IMR-90 (cell line): ENCODE data around the gene ENTREP3. TPM values are rescaled to one million over a fixed set of nuclear protein-coding genes. Genes with fewer than 3 reads are reported as not detected.
A peak's percentile ranks its signal among the peaks of the same experiment; 100 is the strongest.

Experiments used
- ATAC-seq: fragments of 200-7000 bp; cut with Tn5 transposase; 2 replicates; pipeline ENCODE4 v1.9.1; 2020; ENCODE audit warnings: low read depth, mild to moderate bottlenecking, moderate library complexity
- BruUV-seq: library from RNA; stranded (reverse); fragments of 400-500 nt; replicated peaks from 2 replicates; lab custom pipeline; 2021; lab: Mats Ljungman, UMichigan
- CTCF ChIA-PET: fragments of 300-600 bp; formaldehyde crosslinking; extraction: SDS; loops from one replicate; lab custom pipeline; 2021; ENCODE audit warnings: antibody characterized with exemption; lab: Yijun Ruan, JAX
- POLR2A ChIA-PET: fragments of 300-600 bp; sonication (Branson Sonifier 250); formaldehyde crosslinking; loops from one replicate; lab custom pipeline; 2022; ENCODE audit warnings: antibody characterized with exemption; ENCODE audit not compliant: unreplicated experiment; lab: Charles Lee
- DNase-seq: peaks from one replicate; pipeline ENCODE4 v3.0.0; 2013
- H2AFZ ChIP-seq: replicated peaks from 2 replicates; pipeline ENCODE3; 2013; ENCODE audit warnings: low read length, mild to moderate bottlenecking; ENCODE audit not compliant: poor library complexity
- H2AK5ac ChIP-seq: 2 replicates; pipeline ENCODE4 v1.6.1; 2013; ENCODE audit warnings: low read depth, low read length, inconsistent platforms
- H2AK9ac ChIP-seq: replicated peaks from 2 replicates; pipeline ENCODE3; 2013; ENCODE audit warnings: mild to moderate bottlenecking, low read depth, low read length, moderate library complexity; ENCODE audit not compliant: poor library complexity
- H2BK120ac ChIP-seq: 2 replicates; pipeline ENCODE4 v1.6.1; 2013; ENCODE audit warnings: low read depth, low read length, inconsistent platforms
- H2BK15ac ChIP-seq: 3 replicates; pipeline ENCODE4 v1.6.1; 2013; ENCODE audit warnings: low read depth, low read length, inconsistent platforms
- H2BK20ac ChIP-seq: 2 replicates; pipeline ENCODE4 v1.6.1; 2013; ENCODE audit warnings: low read depth, mild to moderate bottlenecking, inconsistent platforms, low read length, moderate library complexity
- H2BK5ac ChIP-seq: 2 replicates; pipeline ENCODE4 v1.6.1; 2013; ENCODE audit warnings: mild to moderate bottlenecking, low read depth, low read length, inconsistent platforms; ENCODE audit not compliant: poor library complexity, severe bottlenecking
- H3K14ac ChIP-seq: replicated peaks from 2 replicates; pipeline ENCODE4 v1.6.1; 2013; ENCODE audit warnings: low read depth, low read length, inconsistent platforms
- H3K18ac ChIP-seq: 2 replicates; pipeline ENCODE4 v1.6.1; 2013; ENCODE audit warnings: low read depth, low read length, control low read depth
- H3K23ac ChIP-seq: 2 replicates; pipeline ENCODE4 v1.6.1; 2013; ENCODE audit warnings: low read depth, low read length, inconsistent platforms
- H3K27ac ChIP-seq: 2 replicates; pipeline ENCODE4 v1.5.1; 2013; ENCODE audit warnings: mild to moderate bottlenecking, control low read depth, low read length; ENCODE audit not compliant: insufficient read depth
- H3K27me3 ChIP-seq: 2 replicates; pipeline ENCODE4 v1.6.1; 2013; ENCODE audit warnings: low read length; ENCODE audit not compliant: control insufficient read depth, insufficient read depth
- H3K36me3 ChIP-seq: 2 replicates; pipeline ENCODE4 v1.6.1; 2013; ENCODE audit warnings: low read length, mixed read lengths; ENCODE audit not compliant: control insufficient read depth, insufficient read depth
- H3K4ac ChIP-seq: 2 replicates; pipeline ENCODE4 v1.6.1; 2013; ENCODE audit warnings: low read depth, low read length, inconsistent platforms
- H3K4me1 ChIP-seq: 2 replicates; pipeline ENCODE4 v1.6.1; 2013; ENCODE audit warnings: low read length, mixed read lengths; ENCODE audit not compliant: control insufficient read depth, insufficient read depth
- H3K4me2 ChIP-seq: 2 replicates; pipeline ENCODE4 v1.6.1; 2013; ENCODE audit warnings: low read depth, mild to moderate bottlenecking, control low read depth, low read length, moderate library complexity
- H3K4me3 ChIP-seq: 2 replicates; pipeline ENCODE4 v1.5.1; 2013; ENCODE audit warnings: low read depth, mild to moderate bottlenecking, control low read depth, low read length, moderate library complexity; ENCODE audit not compliant: insufficient read depth
- H3K56ac ChIP-seq: 2 replicates; pipeline ENCODE4 v1.6.1; 2013; ENCODE audit warnings: low read length, inconsistent platforms; ENCODE audit not compliant: insufficient read depth; ENCODE audit errors: extremely low read depth
- H3K79me1 ChIP-seq, 2 experiments: 2 replicates each; pipeline ENCODE4 v1.6.1; 2013; ENCODE audit warnings: low read length in 2 of 2, inconsistent platforms in 1 of 2, low read depth in 1 of 2
- H3K9ac ChIP-seq: 2 replicates; pipeline ENCODE4 v1.6.1; 2013; ENCODE audit warnings: low read depth, low read length, control low read depth
- H3K9me1 ChIP-seq: 2 replicates; pipeline ENCODE4 v1.6.1; 2013; ENCODE audit warnings: low read length, inconsistent platforms; ENCODE audit not compliant: insufficient read depth
- H3K9me3 ChIP-seq: 2 replicates; pipeline ENCODE4 v1.6.1; 2013; ENCODE audit warnings: low read length; ENCODE audit not compliant: control insufficient read depth, insufficient read depth
- H4K20me1 ChIP-seq: 2 replicates; pipeline ENCODE4 v1.6.1; 2013; ENCODE audit warnings: low read length, inconsistent platforms; ENCODE audit not compliant: insufficient read depth
- H4K5ac ChIP-seq: 2 replicates; pipeline ENCODE4 v1.6.1; 2013; ENCODE audit warnings: mild to moderate bottlenecking, low read depth, low read length, control low read depth
- H4K8ac ChIP-seq, 2 experiments: 2 replicates each; pipeline ENCODE4 v1.6.1; 2013; ENCODE audit warnings: low read depth in 2 of 2, low read length in 2 of 2, control low read depth in 1 of 2, inconsistent platforms in 1 of 2
- H4K91ac ChIP-seq: 2 replicates; pipeline ENCODE4 v1.6.1; 2013; ENCODE audit warnings: low read depth, low read length, inconsistent platforms; ENCODE audit not compliant: insufficient read depth
- CHD1 ChIP-seq: IDR thresholded peaks from 2 replicates; pipeline ENCODE4 v1.6.1; 2012; ENCODE audit warnings: low read depth, low read length, improper control_type of control experiment
- FOS ChIP-seq: fragments of 150-350 bp; IDR thresholded peaks from 2 replicates; pipeline ENCODE4 v1.6.1; 2016; ENCODE audit warnings: low read depth, low read length
- MAFK ChIP-seq: IDR thresholded peaks from 2 replicates; pipeline ENCODE4 v1.6.1; 2012; ENCODE audit warnings: low read depth, low read length, improper control_type of control experiment
- MAZ ChIP-seq: IDR thresholded peaks from 2 replicates; pipeline ENCODE4 v1.6.1; 2012; ENCODE audit warnings: low read depth, mild to moderate bottlenecking, low read length, improper control_type of control experiment, moderate library complexity, borderline replicate concordance
- POLR2A ChIP-seq: IDR thresholded peaks from 2 replicates; pipeline ENCODE4 v1.6.1; 2012; ENCODE audit warnings: mild to moderate bottlenecking, low read depth, low read length
- RCOR1 ChIP-seq: IDR thresholded peaks from 2 replicates; pipeline ENCODE4 v1.6.1; 2012; ENCODE audit warnings: mild to moderate bottlenecking, low read length, improper control_type of control experiment; ENCODE audit not compliant: insufficient replicate concordance
- RFX5 ChIP-seq: IDR thresholded peaks from 2 replicates; pipeline ENCODE4 v1.8.0; 2012; ENCODE audit warnings: low read depth, mild to moderate bottlenecking, low read length, moderate library complexity
- USF2 ChIP-seq: fragments of 150-350 bp; IDR thresholded peaks from 2 replicates; pipeline ENCODE4 v1.6.1; 2017; ENCODE audit warnings: mild to moderate bottlenecking, antibody characterized with exemption, low read length, low read depth
- WGBS, 2 experiments: methylation state at CpG; one replicate each; pipeline versions ENCODE4 v1.1.5 to v1.1.7; 2013; ENCODE audit warnings: missing lambda C conversion rate in 2 of 2; ENCODE audit not compliant: insufficient read length in 1 of 2; ENCODE audit errors: extremely low coverage in 2 of 2; 5-methylcytosine and 5-hydroxymethylcytosine counted together
- dilution Hi-C: fragments of 300-500 bp; cut with HindIII; formaldehyde crosslinking; loops from one replicate; pipeline ENCODE4 v1.14.3; 2018; ENCODE audit warnings: low sequenced_read_pairs; ENCODE audit not compliant: unreplicated experiment
- in situ Hi-C: fragments of 300-500 bp; cut with MboI; formaldehyde crosslinking; loops from 3 replicates; pipeline ENCODE4 v1.14.3; 2019; ENCODE audit warnings: low sequenced_read_pairs, inconsistent platforms, mixed read lengths
- intact Hi-C: fragments of 100-400 bp; cut with micrococcal nuclease; formaldehyde crosslinking; loops from 2 replicates; pipeline ENCODE4 v1.10.0; 2022
- polyA plus RNA-seq, 3 experiments: library from polyadenylated mRNA; depleted of rRNA; stranded (reverse); fragments of >200 nt; gene quantifications; 2 replicates each; pipeline ENCODE4 v1.2.3, GENCODE V29; 2012; ENCODE audit warnings: low replicate concordance in 1 of 3
- total RNA-seq: library from RNA; depleted of rRNA; stranded (reverse); fragments of >200 nt; gene quantifications from 2 replicates; pipeline ENCODE4 v1.2.3, GENCODE V29; 2012
- TF ChIP-seq, protein P1 (sequence below): fragments of 150-350 bp; IDR thresholded peaks from 2 replicates; pipeline ENCODE4 v1.6.1; 2016; ENCODE audit warnings: low read depth, mild to moderate bottlenecking, low read length, moderate library complexity, borderline replicate concordance

The ENTREP3 gene
- total and polyA plus RNA-seq, 2 of the 4 experiments (the other 2 are of a cell fraction): 1.4 to 23.8 TPM

- H2BK5ac ChIP-seq: no peak overlapping the region
- intact Hi-C loops: loop anchor here (1.0 kb wide), 1 partner anchor 34 kb away; the partner anchor contains the start of gene MTX1
- peaks cover 6% of the 10 kb centered on the region for H3K9me1 ChIP-seq
- peak overlapping the region; percentile 44; the same call in 1 of the 3 replicates for H2BK15ac ChIP-seq
- peak overlapping the region; percentile 46; the same call in 1 of the 2 replicates for H2AK5ac ChIP-seq
- no peak overlapping the region for H3K4me2 ChIP-seq
- H3K36me3 ChIP-seq: peaks cover 14% of the 10 kb centered on the region
- H3K27me3 ChIP-seq: no peaks in the 10 kb centered on the region
- no peaks in the 10 kb centered on the region for H4K20me1 ChIP-seq
- ATAC-seq (no peak), DNase-seq (no peak)
- ChIA-PET POLR2A (no interaction called here), CTCF (interaction anchor here (0.5 kb wide), 1 partner anchor 66 kb away, joined by 4 read pairs; no protein-coding TSS in a partner anchor)
- peak overlapping the region; percentile 28 for H4K5ac ChIP-seq
- peak overlapping the region; percentile 8; the same call in 1 of the 2 replicates for H4K91ac ChIP-seq
- H3K4me1 ChIP-seq: peaks cover 6% of the 10 kb centered on the region; the same call in 1 of the 2 replicates
- H3K79me1 ChIP-seq: peaks cover 4 to 37% of the 10 kb centered on the region in 2 experiments; a peak in 3 of 4 replicates
- H2AFZ ChIP-seq: no peak overlapping the region
- H3K18ac ChIP-seq: no peak overlapping the region
- H3K27ac ChIP-seq: no peak overlapping the region
- H3K56ac ChIP-seq: no peak overlapping the region
- peak overlapping the region; percentile 23 to 94; a peak in 2 of 4 replicates for H4K8ac ChIP-seq
- no peak overlapping the region for H3K9ac ChIP-seq
- TF ChIP-seq POLR2A (no peak), FOS (no peak), MAFK (no peak), RFX5 (no peak), MAZ (no peak), USF2 (no peak), RCOR1 (no peak), CHD1 (no peak)
- TF ChIP-seq, protein P1, sequence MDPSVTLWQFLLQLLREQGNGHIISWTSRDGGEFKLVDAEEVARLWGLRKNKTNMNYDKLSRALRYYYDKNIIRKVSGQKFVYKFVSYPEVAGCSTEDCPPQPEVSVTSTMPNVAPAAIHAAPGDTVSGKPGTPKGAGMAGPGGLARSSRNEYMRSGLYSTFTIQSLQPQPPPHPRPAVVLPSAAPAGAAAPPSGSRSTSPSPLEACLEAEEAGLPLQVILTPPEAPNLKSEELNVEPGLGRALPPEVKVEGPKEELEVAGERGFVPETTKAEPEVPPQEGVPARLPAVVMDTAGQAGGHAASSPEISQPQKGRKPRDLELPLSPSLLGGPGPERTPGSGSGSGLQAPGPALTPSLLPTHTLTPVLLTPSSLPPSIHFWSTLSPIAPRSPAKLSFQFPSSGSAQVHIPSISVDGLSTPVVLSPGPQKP: no peak
- in situ Hi-C loops: no loop called here
- BruUV-seq: no TSS peak
- peak overlapping the region; percentile 5 for H3K4ac ChIP-seq
- no CpG with 5 or more reads among the region's 4 CpGs for WGBS, 2 experiments
- peak overlapping the region; percentile 84 for H2AK9ac ChIP-seq
- no peak overlapping the region for H2BK120ac ChIP-seq
- H3K9me3 ChIP-seq: no peaks in the 10 kb centered on the region
- dilution Hi-C loops: no loop called here
- no peak overlapping the region for H3K4me3 ChIP-seq
- H3K23ac ChIP-seq: 0 out of 2 replicates have a peak overlapping the region, but pooled peaks have one; percentile 8
- H2BK20ac ChIP-seq: 0 out of 2 replicates have a peak overlapping the region, but pooled peaks have one; percentile 64
- 0 out of 2 replicates have a peak overlapping the region, but pooled peaks have one; percentile 3 for H3K14ac ChIP-seq
Observed at GRCh38 chr1:155241841-155242264, 13.4 kb downstream of the ENTREP3 start.
